Mesothelial cell of epicardium (in vitro differentiated cells): ENCODE data around the gene ST7. TPM values are rescaled to one million over a fixed set of nuclear protein-coding genes. Genes with fewer than 3 reads are reported as not detected.
A peak's percentile ranks its signal among the peaks of the same experiment; 100 is the strongest.

Source experiments
- DNase-seq, 2 experiments: peaks; one replicate each; pipeline ENCODE4 v3.0.0; 2021; ENCODE audit warnings: low spot score in 2 of 2; ENCODE audit not compliant: unreplicated experiment in 2 of 2
- H3K27ac Mint-ChIP-seq: 2 replicates; pipeline ENCODE4 v1.8.0; 2021; ENCODE audit warnings: mixed read lengths
- H3K27me3 Mint-ChIP-seq: 2 replicates; pipeline ENCODE4 v1.8.0; 2021; ENCODE audit warnings: low read depth, mixed read lengths
- H3K36me3 Mint-ChIP-seq: 2 replicates; pipeline ENCODE4 v1.8.0; 2021; ENCODE audit warnings: mixed read lengths
- H3K4me1 Mint-ChIP-seq: 2 replicates; pipeline ENCODE4 v1.8.0; 2021; ENCODE audit warnings: mixed read lengths
- H3K4me3 Mint-ChIP-seq: 2 replicates; pipeline ENCODE4 v1.8.0; 2021; ENCODE audit warnings: mild to moderate bottlenecking, moderate library complexity, mixed read lengths
- H3K9me3 Mint-ChIP-seq: 2 replicates; pipeline ENCODE4 v1.8.0; 2021; ENCODE audit warnings: mixed read lengths
- total RNA-seq: library from RNA; stranded (reverse); gene quantifications from 3 replicates; pipeline ENCODE4 v1.2.1, GENCODE V29; 2021
- TF ChIP-seq, protein P1 (sequence below): fragments of 200-600 bp; sonication (generic); IDR thresholded peaks from one replicate; pipeline ENCODE4 v1.5.0; 2021; ENCODE audit warnings: antibody characterized with exemption; ENCODE audit not compliant: unreplicated experiment

The ST7 gene
- 40.5 to 44.1 TPM (median 43.8 TPM) in 3 replicates for total RNA-seq

DNA sequence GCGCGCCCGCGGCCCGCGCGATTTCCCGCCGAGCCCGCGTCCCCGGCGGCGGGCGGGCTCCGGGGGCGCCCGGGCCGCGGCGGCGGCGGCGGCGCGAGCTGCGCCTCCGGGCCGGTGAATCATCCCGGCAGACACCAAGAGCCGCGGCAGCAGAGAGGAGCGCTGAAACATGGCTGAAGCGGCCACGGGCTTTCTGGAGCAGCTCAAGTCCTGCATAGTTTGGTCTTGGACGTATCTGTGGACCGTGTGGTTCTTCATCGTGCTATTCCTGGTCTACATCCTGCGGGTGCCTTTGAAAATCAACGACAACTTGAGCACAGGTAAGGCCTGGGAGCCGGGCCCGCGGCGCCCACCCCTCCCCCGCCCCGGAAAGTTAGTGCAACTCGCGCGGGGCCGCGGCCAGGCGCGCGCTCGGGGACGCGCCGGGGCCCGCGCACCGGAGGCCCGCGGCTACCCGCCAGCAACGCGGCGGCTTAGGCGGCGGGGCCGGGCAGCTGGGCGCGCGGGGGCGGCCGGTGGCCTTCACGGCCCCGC is at the start of gene ST7:
Gene ST7, plus strand, starts transcription at position 130 of the 534 bp plus-strand sequence. Its CDS starts 40 bp downstream, at position 170.
- DNase-seq = peak; percentile 27 to 68
- no peaks in the 10 kb centered on the region for H3K9me3 Mint-ChIP-seq
- peak within 1 kb of the TSS; percentile 100 for H3K27ac Mint-ChIP-seq
- H3K27me3 Mint-ChIP-seq = no peaks in the 10 kb centered on the region
- peak within 1 kb of the TSS; percentile 98 for H3K4me3 Mint-ChIP-seq
- TF ChIP-seq, protein P1, sequence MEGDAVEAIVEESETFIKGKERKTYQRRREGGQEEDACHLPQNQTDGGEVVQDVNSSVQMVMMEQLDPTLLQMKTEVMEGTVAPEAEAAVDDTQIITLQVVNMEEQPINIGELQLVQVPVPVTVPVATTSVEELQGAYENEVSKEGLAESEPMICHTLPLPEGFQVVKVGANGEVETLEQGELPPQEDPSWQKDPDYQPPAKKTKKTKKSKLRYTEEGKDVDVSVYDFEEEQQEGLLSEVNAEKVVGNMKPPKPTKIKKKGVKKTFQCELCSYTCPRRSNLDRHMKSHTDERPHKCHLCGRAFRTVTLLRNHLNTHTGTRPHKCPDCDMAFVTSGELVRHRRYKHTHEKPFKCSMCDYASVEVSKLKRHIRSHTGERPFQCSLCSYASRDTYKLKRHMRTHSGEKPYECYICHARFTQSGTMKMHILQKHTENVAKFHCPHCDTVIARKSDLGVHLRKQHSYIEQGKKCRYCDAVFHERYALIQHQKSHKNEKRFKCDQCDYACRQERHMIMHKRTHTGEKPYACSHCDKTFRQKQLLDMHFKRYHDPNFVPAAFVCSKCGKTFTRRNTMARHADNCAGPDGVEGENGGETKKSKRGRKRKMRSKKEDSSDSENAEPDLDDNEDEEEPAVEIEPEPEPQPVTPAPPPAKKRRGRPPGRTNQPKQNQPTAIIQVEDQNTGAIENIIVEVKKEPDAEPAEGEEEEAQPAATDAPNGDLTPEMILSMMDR = no peak
- H3K4me1 Mint-ChIP-seq = peaks cover 37% of the 10 kb centered on the region
- peaks cover 1% of the 10 kb centered on the region for H3K36me3 Mint-ChIP-seq

- DNase-seq = no peak
- TF ChIP-seq, protein P1 = no peak
- H3K36me3 Mint-ChIP-seq = peaks cover 48% of the 10 kb centered on the region
- H3K4me3 Mint-ChIP-seq = no peak overlapping the region
- H3K4me1 Mint-ChIP-seq = no peaks in the 10 kb centered on the region
- no peak overlapping the region for H3K27ac Mint-ChIP-seq
- H3K27me3 Mint-ChIP-seq = no peaks in the 10 kb centered on the region
- peaks cover 4% of the 10 kb centered on the region for H3K9me3 Mint-ChIP-seq
These were observed 46.9 kb upstream of the ST7 start for GRCh38 chr7:116906391-116906790.

DNA sequence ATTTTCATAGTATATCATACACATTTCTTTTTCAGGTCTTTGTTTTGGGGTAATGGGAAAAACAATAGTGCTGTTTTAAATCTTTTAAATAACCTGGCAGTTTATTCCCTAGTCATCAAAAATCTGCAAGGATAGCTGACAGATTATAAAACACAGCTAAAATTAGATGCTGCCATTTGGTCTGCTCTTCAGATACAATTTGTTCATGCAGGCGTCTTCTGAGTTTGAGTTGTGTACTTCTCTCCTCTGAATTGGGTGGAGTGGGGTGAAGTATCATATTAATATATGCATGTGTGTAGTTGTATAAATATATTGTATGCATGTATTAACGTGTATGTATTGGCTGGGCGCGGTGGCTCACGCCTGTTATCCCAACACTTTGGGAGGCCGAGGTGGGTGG is 42.9 kb upstream of the ST7 start:
- peaks cover 60% of the 10 kb centered on the region for H3K36me3 Mint-ChIP-seq
- peaks cover 17% of the 10 kb centered on the region for H3K9me3 Mint-ChIP-seq
- no peak overlapping the region for H3K4me3 Mint-ChIP-seq
- TF ChIP-seq, protein P1 = no peak
- no peak overlapping the region for H3K27ac Mint-ChIP-seq
- no peaks in the 10 kb centered on the region for H3K27me3 Mint-ChIP-seq
- no peaks in the 10 kb centered on the region for H3K4me1 Mint-ChIP-seq
- no peak for DNase-seq

DNA sequence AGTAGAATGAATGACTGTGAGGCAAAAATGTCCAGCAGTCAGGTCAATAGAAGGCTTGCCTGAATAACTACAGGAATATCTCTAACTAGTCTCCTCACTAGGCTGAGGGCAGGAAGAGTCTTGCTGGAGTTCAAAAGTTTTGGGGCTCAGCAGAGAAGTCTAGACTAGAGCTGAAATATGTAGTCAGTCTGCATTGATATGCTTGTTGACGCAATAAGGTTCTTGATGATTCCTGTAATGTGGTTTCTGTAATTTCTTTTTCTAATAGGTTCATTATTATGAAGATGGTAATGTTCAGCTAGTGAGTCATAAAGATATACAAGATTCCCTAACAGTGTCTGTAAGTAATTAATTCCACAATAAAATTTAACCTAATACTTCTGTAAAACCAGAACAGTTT is 41.5 kb upstream of the ST7 start:
- DNase-seq = no peak
- no peaks in the 10 kb centered on the region for H3K27me3 Mint-ChIP-seq
- no peak overlapping the region for H3K27ac Mint-ChIP-seq
- TF ChIP-seq, protein P1 = no peak
- H3K4me3 Mint-ChIP-seq = no peak overlapping the region
- peaks cover 17% of the 10 kb centered on the region for H3K9me3 Mint-ChIP-seq
- H3K4me1 Mint-ChIP-seq = no peaks in the 10 kb centered on the region
- peaks cover 54% of the 10 kb centered on the region for H3K36me3 Mint-ChIP-seq

- H3K4me3 Mint-ChIP-seq = no peak overlapping the region
- H3K9me3 Mint-ChIP-seq = peaks cover 17% of the 10 kb centered on the region
- DNase-seq = no peak
- no peak overlapping the region for H3K27ac Mint-ChIP-seq
- TF ChIP-seq, protein P1 = no peak
- H3K27me3 Mint-ChIP-seq = no peaks in the 10 kb centered on the region
- peaks cover 55% of the 10 kb centered on the region for H3K36me3 Mint-ChIP-seq
- H3K4me1 Mint-ChIP-seq = no peaks in the 10 kb centered on the region
These were observed 40.9 kb upstream of the ST7 start for GRCh38 chr7:116912269-116912909.
